GM18873 (cell line): ENCODE measurements around the gene APIP.

ENCODE experiments used
- ATAC-seq: cut with Tn5 transposase; IDR thresholded peaks from one replicate; pipeline ENCODE4 v1.9.1; 2021; ENCODE audit warnings: mild to moderate bottlenecking, moderate library complexity, moderate number of reproducible peaks; ENCODE audit not compliant: unreplicated experiment, low FRiP score

APIP gene

GRCh38 chr11:34890812-34891211 lies 25.4 kb downstream of the APIP start:
- ATAC-seq: no peak

- no peak for ATAC-seq
These were observed 26.1 kb downstream of the APIP start for GRCh38 chr11:34890089-34890488.

DNA sequence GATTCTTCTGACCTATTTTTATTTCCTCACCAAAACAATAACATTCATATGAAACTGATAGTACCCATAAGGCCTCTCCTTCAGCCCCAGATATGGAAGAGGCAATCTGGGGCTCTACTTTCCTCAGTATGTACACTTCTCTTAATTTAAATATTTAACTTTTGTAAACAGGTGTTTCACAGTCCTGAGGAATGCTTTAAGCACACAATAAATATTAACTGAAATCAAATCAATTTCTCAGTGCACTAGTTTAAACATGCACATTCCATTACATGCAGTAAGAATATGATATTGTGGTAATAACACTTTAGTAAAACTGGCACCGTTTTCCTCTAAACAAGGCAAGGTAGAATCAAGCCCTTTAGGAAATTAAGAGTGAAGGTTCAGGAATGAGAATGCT lies 28.9 kb downstream of the APIP start:
- no peak for ATAC-seq

DNA sequence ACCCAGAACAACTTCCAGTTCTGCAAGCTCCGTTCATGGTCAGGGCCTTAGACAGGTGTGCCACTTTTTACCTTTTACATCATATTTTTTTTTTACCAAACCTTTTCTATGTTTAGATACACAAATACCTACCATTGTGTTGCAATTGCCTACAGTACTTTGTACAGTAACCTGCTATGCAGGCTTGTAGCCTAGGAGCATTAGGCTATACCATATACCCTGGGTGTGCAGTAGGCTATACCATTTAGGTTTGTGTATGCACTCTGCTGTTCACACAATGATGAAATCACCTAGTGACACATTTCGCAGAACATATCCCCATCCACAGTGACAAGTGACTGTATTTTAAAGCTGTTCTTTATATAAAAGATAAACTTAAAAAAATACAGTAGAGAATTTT lies 29.6 kb downstream of the APIP start:
- no peak for ATAC-seq

DNA sequence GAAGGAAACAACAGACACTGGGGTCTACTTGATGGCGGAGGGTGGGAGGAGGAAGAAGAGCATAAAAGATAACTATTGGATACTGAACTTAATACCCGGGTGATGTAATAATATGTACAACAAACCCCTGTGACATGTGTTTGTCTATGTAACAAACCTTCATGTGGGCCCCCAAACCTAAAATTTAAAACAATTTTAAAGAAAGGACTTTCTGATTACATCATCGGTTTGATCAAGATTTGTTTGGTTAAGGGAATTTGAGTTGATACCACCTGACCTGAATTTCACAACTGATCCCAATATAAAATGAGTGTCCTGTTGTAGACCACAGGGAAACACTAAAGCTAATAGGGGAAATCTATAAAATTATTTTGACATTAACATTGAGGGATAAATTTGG lies 34.3 kb downstream of the APIP start:
- ATAC-seq: no peak

DNA sequence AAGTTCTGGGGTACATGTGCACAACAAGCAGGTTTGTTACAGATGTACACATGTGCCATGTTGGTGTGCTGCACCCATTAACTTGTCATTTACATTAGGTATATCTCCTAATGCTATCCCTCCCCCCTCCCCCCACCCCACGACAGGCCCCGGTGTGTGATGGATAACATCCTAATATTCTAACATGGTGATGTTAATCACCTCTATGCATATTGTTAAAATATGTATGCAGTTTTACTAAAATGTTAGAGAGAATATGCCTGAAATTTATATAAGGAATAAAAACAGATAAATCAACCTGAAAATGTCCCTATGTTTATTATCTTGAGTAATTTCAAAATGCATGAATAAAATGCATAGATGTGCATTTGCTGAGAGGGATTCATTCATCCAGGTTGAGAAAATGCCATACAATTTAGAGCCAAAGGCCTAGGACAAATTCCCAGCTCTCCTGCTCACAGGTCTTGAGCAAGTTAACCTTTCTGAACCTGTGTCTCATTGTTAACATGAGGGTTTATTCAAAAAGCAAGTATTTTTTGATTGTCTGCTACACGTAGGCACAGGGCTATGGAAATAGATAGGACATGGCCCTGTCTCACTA lies 38.7 kb downstream of the APIP start:
- ATAC-seq: no peak

GRCh38 chr11:34874202-34874601 lies 42.0 kb downstream of the APIP start:
- no peak for ATAC-seq

DNA sequence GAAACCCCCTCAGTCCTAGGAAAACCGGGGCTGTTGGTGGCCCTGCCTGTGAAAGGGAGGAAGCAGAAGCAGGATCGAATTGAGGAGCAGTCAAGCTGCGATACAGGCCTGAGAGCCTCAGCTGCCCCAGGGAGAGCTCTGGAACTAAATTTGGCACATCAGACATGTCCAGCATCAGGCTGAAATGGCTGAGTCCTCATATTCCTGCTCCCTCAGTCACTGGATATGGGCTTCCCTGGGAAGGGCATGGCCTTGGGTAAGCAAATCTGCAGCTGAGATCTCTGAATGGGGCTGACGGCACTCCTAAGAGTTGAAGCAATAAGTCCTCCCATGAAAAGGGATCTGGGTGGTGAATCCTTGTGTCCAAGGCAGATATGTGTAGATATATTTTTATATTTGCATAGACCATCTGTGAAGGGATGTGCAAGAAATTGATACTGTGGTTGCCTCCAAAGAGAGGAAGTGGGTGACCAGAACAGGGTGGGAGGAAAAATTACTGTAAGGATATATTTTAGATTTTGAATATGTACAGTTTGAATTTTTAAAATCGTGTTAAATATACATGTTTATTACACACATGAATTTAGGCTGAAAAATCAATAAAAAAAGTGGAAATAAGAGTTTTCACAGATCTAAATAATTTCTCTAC lies 45.5 kb downstream of the APIP start:
- no peak for ATAC-seq

DNA sequence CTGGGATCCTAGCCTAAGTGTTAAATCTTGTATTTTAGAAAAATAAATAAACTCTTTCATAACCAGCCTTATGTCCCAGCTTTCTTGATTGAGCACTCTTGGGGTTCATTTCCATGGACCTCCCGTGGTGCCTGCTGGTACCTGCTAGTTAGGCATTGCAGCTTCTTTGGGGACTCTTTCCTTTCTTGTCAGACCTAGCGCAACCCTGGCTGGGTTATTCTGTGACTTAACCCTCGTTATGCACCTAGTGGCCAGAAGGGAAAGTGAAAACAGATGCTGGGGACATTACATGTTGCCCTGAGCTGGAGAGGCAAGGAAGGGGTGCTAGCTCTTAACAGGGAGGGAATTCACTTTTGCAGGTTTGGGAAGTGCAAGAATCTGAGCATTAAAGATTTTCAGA lies 46.8 kb downstream of the APIP start:
- ATAC-seq: no peak

GRCh38 chr11:34866375-34866774 lies 49.8 kb downstream of the APIP start:
- no peak for ATAC-seq

GRCh38 chr11:34865261-34865660 lies 50.9 kb downstream of the APIP start:
- ATAC-seq: no peak

GRCh38 chr11:34864424-34864823 lies 51.8 kb downstream of the APIP start:
- no peak for ATAC-seq

- no peak for ATAC-seq
These were observed 53.1 kb downstream of the APIP start for GRCh38 chr11:34863048-34863447.

DNA sequence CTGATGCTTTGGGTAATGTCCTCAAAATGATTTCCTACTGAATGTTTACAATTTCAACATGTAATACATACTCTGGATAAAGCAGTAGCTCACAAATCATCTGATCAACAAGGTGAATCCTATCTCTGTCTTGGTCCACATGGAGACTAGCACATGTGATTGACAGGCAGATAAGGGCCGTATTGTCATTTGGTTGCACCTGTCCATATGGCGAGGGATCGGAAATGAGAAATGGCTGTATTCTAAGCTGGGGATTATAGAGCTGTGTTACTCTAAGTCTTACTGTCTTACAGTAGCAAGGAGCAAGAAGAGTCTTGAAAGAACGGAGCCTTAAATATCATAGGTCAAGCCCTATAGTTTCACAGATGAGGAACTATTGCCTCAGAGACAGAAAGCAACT lies 55.7 kb downstream of the APIP start:
- ATAC-seq: no peak

GRCh38 chr11:34860034-34860433 lies 56.1 kb downstream of the APIP start:
- ATAC-seq: no peak

DNA sequence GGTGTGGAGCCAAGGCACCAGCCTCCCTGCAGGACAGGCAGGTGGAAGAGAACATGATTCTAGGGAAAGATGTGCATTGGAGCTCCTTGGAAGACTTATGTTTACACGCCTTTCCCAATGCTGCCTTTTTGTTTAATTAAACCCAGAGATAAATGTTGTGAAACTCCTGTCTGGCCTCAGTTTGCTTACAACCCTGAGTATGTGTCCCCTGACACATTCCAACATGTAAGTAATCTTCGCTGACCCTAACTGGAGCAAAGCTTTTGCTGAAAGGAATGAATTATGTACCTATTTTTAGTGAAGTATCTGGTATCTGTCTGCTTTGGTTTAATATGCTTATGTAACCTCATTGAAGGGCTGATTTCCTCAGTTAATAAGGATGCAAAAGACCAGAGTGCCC lies 56.7 kb downstream of the APIP start:
- ATAC-seq: no peak

DNA sequence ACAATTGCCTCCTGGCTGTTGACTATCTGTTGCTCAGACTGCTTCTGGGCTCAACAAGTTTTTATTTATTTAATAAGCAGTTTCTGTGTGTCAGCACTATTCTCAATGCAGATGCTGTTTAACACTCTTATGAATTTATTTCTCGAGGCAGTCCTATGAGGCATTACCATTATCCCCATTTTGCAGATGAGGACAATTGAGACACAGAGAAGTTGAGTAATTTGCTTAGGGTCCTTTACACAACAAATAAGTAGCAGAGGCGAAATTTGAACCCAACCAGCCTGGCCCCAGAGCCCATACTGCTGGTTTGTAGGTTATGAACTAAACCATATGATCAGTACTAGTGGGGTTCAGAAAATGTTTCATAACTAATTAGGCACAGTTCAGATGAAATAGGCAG lies 58.7 kb downstream of the APIP start:
- ATAC-seq: no peak

GRCh38 chr11:34856251-34856650 lies 59.9 kb downstream of the APIP start:
- ATAC-seq: no peak

DNA sequence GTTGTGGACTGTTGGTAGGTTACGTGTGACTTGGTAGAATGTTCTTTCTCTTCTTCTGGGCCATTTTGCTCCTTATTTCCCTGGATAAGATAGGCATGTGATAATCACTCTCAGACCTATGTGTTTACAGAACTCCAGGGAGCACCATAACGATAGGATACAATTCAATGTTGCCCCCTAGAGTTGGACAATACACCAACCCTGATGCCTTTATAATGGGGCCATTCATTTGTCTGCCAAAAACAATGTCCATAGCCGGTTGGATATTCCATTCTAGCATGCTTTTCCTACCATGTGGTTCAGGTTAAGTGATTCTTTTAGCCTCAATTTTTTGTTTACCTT lies 60.5 kb downstream of the APIP start:
- ATAC-seq: no peak

DNA sequence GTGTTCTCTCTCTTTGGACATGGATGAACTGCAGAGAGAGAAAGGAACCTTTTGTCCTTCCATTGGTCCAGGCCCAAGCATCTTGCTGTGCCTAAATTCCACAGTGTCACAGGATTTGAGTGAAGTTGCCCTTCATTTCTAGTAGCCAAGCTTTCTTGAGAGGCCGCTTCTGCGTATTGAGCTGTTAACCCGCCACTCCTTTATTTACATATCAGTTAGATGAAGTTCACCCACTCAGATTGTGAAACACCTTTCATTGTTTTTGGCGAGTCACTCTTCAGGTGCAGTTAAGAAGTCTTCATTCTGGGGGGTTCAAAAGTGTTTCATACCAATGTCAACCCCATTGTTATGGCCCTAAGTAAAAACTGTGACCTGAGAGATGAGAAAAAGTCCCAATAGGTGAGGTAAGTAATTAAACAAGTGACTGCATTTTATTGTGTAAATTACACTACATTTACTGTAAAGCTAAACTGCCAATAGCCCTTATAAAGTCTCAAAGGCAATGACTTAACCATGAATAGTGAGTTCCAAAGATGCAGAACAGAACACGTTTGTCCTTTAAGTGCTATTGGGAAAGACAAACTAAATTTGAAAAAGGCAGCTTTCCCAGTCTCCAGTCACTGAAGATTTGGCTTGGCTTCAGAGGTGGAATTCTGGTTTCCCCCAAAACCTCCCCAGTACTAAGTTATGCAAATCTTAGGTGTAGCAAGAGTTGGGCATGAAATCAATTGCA lies 61.0 kb downstream of the APIP start:
- no peak for ATAC-seq

DNA sequence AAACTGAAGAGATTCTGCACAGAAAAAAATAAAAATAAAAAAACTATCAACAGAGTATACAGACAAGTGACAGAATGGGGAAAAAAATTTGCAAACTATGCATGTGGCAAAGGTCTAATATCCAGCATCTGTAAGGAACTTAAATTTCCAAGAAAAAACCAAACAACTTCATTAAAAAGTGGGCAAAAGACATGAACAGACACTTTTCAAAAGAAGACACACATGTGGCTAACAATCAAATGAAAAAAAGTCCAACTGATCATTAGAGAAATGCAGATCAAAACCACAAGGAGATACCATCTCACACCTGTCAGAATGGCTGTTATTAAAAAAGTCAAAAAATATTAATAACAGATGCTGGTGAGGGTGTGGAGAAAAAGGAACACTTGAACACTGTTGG lies 64.3 kb downstream of the APIP start:
- no peak for ATAC-seq

- no peak for ATAC-seq
These were observed 65.8 kb downstream of the APIP start for GRCh38 chr11:34850334-34850733.
